Endothelial cell of umbilical vein (primary cell): Measurements from ENCODE around the gene PHKG1. TPM values are rescaled to one million over a fixed set of nuclear protein-coding genes. Genes with fewer than 3 reads are reported as not detected.
"Not testable (repeated sequence)": the region's sequence is repeated elsewhere in the genome, so short reads cannot be mapped to it uniquely, and the experiment has no call there.

ENCODE experiments used
- BruUV-seq: library from RNA; stranded (reverse); fragments of 400-500 nt; replicated peaks from 2 replicates; lab custom pipeline; 2021; lab: Mats Ljungman, UMichigan
- CTCF ChIA-PET: fragments of 300-600, 350-600 bp; sonication (Branson Sonifier 250); formaldehyde crosslinking; loops from one replicate; lab custom pipeline; 2021; ENCODE audit warnings: antibody characterized with exemption, inconsistent platforms; lab: Charles Lee
- POLR2A ChIA-PET: fragments of 300-600, 350-600 bp; sonication (Branson Sonifier 250); formaldehyde crosslinking; loops from one replicate; lab custom pipeline; 2021; ENCODE audit warnings: antibody characterized with exemption, inconsistent platforms; lab: Charles Lee
- DNase-seq: peaks from one replicate; pipeline ENCODE4 v3.0.0-alpha.2; 2011; ENCODE audit warnings: low read depth, low spot score
- FAIRE-seq: peaks from 2 replicates; lab custom pipeline; 2011; peaks lifted over from hg19 to GRCh38; lab: Jason Lieb, UNC
- H2AFZ ChIP-seq: 2 replicates; pipeline ENCODE4 v1.6.0; 2012; ENCODE audit warnings: low read depth, low read length, control low read depth, inconsistent platforms
- H3K27ac ChIP-seq: 2 replicates; pipeline ENCODE4 v1.5.1; 2011; ENCODE audit warnings: low read depth, mild to moderate bottlenecking, control low read depth, low read length, moderate library complexity; ENCODE audit not compliant: insufficient read depth
- H3K27me3 ChIP-seq, 2 experiments: 2 replicates each; pipeline versions ENCODE4 v1.6.0 to v1.6.1; 2011; ENCODE audit warnings: low read length in 2 of 2, mixed read lengths in 1 of 2; ENCODE audit not compliant: control insufficient read depth in 2 of 2, insufficient read depth in 2 of 2
- H3K36me3 ChIP-seq, 2 experiments: 2 replicates in 1 of 2; 3 replicates in 1 of 2; pipeline ENCODE4 v1.5.1; 2011; ENCODE audit warnings: low read length in 2 of 2, mild to moderate bottlenecking in 1 of 2, moderate library complexity in 1 of 2; ENCODE audit not compliant: control insufficient read depth in 2 of 2, insufficient read depth in 2 of 2; ENCODE audit errors: extremely low read depth in 1 of 2
- H3K4me1 ChIP-seq: 3 replicates; pipeline ENCODE4 v1.5.1; 2011; ENCODE audit warnings: mild to moderate bottlenecking, low read length; ENCODE audit not compliant: control insufficient read depth, insufficient read depth; ENCODE audit errors: extremely low read depth
- H3K4me2 ChIP-seq: 2 replicates; pipeline ENCODE4 v1.6.1; 2011; ENCODE audit warnings: low read length, control low read depth, mixed read lengths; ENCODE audit not compliant: insufficient read depth
- H3K4me3 ChIP-seq, 3 experiments: fragments of 200-600 bp in 1 of 3; sonication (generic), shearing (Covaris generic) in 1 of 3; replicated peaks in 1 of 3; 2 replicates each; pipeline ENCODE4 v1.5.1; 2011 to 2016; ENCODE audit warnings: control low read depth in 3 of 3, low read length in 3 of 3, mild to moderate bottlenecking in 2 of 3, inconsistent platforms in 1 of 3, low read depth in 1 of 3, moderate library complexity in 1 of 3; ENCODE audit not compliant: insufficient read depth in 1 of 3
- H3K79me2 ChIP-seq: 2 replicates; pipeline ENCODE4 v1.6.0; 2012; ENCODE audit warnings: low read length, inconsistent platforms; ENCODE audit not compliant: control insufficient read depth, insufficient read depth
- H3K9ac ChIP-seq: replicated peaks from 2 replicates; pipeline ENCODE3; 2011; ENCODE audit warnings: low read length, control low read depth; ENCODE audit not compliant: insufficient read depth; ENCODE audit errors: extremely low read depth
- H3K9me1 ChIP-seq: replicated peaks from 3 replicates; pipeline ENCODE4 v1.6.0; 2011; ENCODE audit warnings: mild to moderate bottlenecking, low read length; ENCODE audit not compliant: control insufficient read depth, insufficient read depth; ENCODE audit errors: extremely low read depth
- H3K9me3 ChIP-seq: replicated peaks from 2 replicates; pipeline ENCODE4 v1.5.1; 2012; ENCODE audit warnings: low read length, inconsistent platforms; ENCODE audit not compliant: control insufficient read depth, insufficient read depth
- H4K20me1 ChIP-seq: replicated peaks from 2 replicates; pipeline ENCODE3; 2011; ENCODE audit warnings: mild to moderate bottlenecking, low read length; ENCODE audit not compliant: control insufficient read depth, insufficient read depth; ENCODE audit errors: extremely low read depth
- EZH2 ChIP-seq: IDR thresholded peaks from 2 replicates; pipeline ENCODE4 v1.6.1; 2012; ENCODE audit warnings: borderline replicate concordance, low read depth, mild to moderate bottlenecking, moderate library complexity, low read length, inconsistent platforms; ENCODE audit not compliant: severe bottlenecking
- FOS ChIP-seq: IDR thresholded peaks from 2 replicates; pipeline ENCODE4 v1.6.1; 2011; ENCODE audit warnings: mild to moderate bottlenecking, low read length, moderate library complexity, borderline replicate concordance; ENCODE audit not compliant: insufficient read depth
- GATA2 ChIP-seq: IDR thresholded peaks from 2 replicates; pipeline ENCODE4 v1.7.0; 2011; ENCODE audit warnings: low read depth, mild to moderate bottlenecking, moderate library complexity, mixed read lengths, low read length; ENCODE audit not compliant: insufficient read length, insufficient read depth
- JUN ChIP-seq: IDR thresholded peaks from 2 replicates; pipeline ENCODE4 v1.6.1; 2011; ENCODE audit warnings: borderline replicate concordance, low read depth; ENCODE audit not compliant: insufficient read length, insufficient read depth
- MYC ChIP-seq: IDR thresholded peaks from one replicate; pipeline ENCODE4 v1.6.1; 2011; ENCODE audit warnings: mild to moderate bottlenecking, low read depth, low read length
- POLR2A ChIP-seq: IDR thresholded peaks from 2 replicates; pipeline ENCODE4 v1.6.1; 2012; ENCODE audit warnings: low read depth, mild to moderate bottlenecking, control low read depth, low read length
- POLR2AphosphoS5 ChIP-seq: IDR thresholded peaks from 2 replicates; pipeline ENCODE4 v1.6.1; 2012; ENCODE audit warnings: low read depth, mild to moderate bottlenecking, control low read depth, low read length, moderate library complexity; ENCODE audit not compliant: insufficient read depth
- dilution Hi-C: fragments of 300-500 bp; cut with MboI; formaldehyde crosslinking; loops from one replicate; pipeline ENCODE4 v1.15.0; 2019; ENCODE audit warnings: low sequenced_read_pairs; ENCODE audit not compliant: extremely low pct_ligation_motif_present
- intact Hi-C: fragments of 100-400 bp; cut with micrococcal nuclease; formaldehyde crosslinking; loops from one replicate; pipeline ENCODE4 v1.10.0; 2022
- polyA plus RNA-seq, 4 experiments: library from polyadenylated mRNA; depleted of rRNA in 3 of 4; stranded (reverse) in 3 of 4; unstranded in 1 of 4; fragments of >200 nt; gene quantifications; 2 replicates each; pipeline versions ENCODE4 v1.2.1 to v1.2.3, GENCODE V29; 2011 to 2012; ENCODE audit warnings: missing spikeins in 1 of 4
- total RNA-seq: library from RNA; stranded (reverse); gene quantifications from 2 replicates; pipeline ENCODE4 v1.2.3, GENCODE V29; 2021
- TF ChIP-seq, protein P1 (sequence below), 2 donors: IDR thresholded peaks; 1 replicate in 1 of 2; 2 replicates in 1 of 2; pipeline ENCODE4 v1.5.1; 2011; ENCODE audit warnings: low read length in 2 of 2, mild to moderate bottlenecking in 2 of 2, moderate library complexity in 2 of 2, control low read depth in 1 of 2, inconsistent platforms in 1 of 2, low read depth in 1 of 2; ENCODE audit not compliant: insufficient read depth in 1 of 2; ENCODE audit errors: extremely low read depth in 1 of 2
- TF ChIP-seq, protein P2 (sequence below): IDR thresholded peaks from 2 replicates; pipeline ENCODE4 v1.6.1; 2011; ENCODE audit not compliant: insufficient read depth, insufficient read length

PHKG1 gene
- total and polyA plus RNA-seq, 2 donors (not counting 3 experiments of a cell fraction or from before 2014, with no cell fraction given): 0.32 to 1.00 TPM

DNA sequence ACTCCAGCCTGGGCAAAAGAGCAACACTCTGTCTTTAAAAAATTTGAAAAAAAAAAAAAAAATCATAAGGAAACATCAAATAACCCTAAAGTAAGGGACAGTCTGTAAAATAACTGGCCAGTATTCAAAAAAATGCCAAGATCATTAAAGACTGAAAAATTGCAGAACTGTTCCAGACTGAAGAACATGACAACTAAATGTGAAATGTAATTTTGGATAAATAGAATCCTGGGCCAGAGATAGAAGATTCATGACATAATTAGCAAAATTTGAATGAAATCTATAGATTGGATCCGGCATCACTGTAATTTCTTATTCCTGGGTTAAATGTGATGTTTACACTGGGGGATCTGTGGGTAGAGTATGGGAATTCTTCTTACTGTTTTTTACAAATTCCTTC, 44.5 kb downstream of the PHKG1 start:
- Histone ChIP-seq H3K27me3 (no peaks in the 10 kb centered on the region), H4K20me1 (no peaks in the 10 kb centered on the region), H3K4me2 (no peak overlapping the region), H2AFZ (no peak overlapping the region), H3K4me1 (peaks cover 33% of the 10 kb centered on the region), H3K9ac (no peak overlapping the region), H3K9me3 (no peaks in the 10 kb centered on the region), H3K79me2 (peaks cover 30% of the 10 kb centered on the region), H3K27ac (peak overlapping the region; percentile 94), H3K4me3 (no peak overlapping the region), H3K9me1 (no peaks in the 10 kb centered on the region), H3K36me3 (peaks cover 2 to 3% of the 10 kb centered on the region in 2 experiments)
- no peak for FAIRE-seq
- TF ChIP-seq EZH2 (no peak), POLR2A (no peak), MYC (no peak), POLR2AphosphoS5 (no peak), GATA2 (no peak), JUN (no peak), FOS (no peak)
- TF ChIP-seq, protein P1, sequence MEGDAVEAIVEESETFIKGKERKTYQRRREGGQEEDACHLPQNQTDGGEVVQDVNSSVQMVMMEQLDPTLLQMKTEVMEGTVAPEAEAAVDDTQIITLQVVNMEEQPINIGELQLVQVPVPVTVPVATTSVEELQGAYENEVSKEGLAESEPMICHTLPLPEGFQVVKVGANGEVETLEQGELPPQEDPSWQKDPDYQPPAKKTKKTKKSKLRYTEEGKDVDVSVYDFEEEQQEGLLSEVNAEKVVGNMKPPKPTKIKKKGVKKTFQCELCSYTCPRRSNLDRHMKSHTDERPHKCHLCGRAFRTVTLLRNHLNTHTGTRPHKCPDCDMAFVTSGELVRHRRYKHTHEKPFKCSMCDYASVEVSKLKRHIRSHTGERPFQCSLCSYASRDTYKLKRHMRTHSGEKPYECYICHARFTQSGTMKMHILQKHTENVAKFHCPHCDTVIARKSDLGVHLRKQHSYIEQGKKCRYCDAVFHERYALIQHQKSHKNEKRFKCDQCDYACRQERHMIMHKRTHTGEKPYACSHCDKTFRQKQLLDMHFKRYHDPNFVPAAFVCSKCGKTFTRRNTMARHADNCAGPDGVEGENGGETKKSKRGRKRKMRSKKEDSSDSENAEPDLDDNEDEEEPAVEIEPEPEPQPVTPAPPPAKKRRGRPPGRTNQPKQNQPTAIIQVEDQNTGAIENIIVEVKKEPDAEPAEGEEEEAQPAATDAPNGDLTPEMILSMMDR (IDR thresholded peaks at IDR 0.05; ENCODE audit: extremely low read depth in 1 of 2, insufficient read depth in 1 of 2, low read depth in 1 of 2, low read length in 2 of 2): no peak
- TF ChIP-seq, protein P2, sequence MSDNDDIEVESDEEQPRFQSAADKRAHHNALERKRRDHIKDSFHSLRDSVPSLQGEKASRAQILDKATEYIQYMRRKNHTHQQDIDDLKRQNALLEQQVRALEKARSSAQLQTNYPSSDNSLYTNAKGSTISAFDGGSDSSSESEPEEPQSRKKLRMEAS: no peak
- DNase-seq: no peak
- ChIA-PET POLR2A (no interaction called here), CTCF (no interaction called here)
- intact Hi-C loops (no loop called here), dilution Hi-C loops (no loop called here)
- BruUV-seq: no TSS peak

DNA sequence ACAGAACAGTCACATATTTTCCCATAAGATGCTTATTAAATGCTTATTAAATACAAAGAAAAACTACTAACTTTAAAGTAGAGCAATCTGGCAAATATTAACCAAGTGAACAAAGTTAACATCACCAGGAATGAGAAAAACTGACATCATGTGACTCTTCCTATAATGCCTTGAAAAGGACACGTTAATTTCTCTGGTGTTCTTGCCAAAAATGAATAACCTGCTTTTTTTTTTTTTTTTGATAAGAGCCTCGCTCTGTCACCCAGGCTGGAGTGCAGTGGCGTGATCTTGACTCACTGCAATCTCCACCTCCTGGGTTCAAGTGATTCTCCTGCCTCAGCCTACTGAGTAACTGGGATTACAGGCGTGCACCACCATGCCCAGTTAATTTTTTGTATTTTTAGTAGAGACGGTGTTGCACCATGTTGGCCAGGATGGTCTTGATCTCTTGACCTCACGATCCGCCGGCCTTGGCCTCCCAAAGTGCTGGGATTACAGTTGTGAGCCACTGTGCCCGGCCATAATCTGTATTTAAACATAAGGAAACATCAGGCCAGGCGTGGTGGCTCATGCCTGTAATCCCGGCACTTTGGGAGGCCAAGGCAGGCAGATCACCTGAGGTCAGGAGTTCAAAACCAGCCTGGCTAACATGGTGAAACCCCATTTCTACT, 45.2 kb downstream of the PHKG1 start:
- CTCF ChIA-PET: interaction anchor here (0.6 to 1.5 kb wide), 5 partner anchors 13 to 43 kb away, joined by 3 to 8 read pairs (median 4); no protein-coding TSS in a partner anchor
- peaks cover 26% of the 10 kb centered on the region for H3K4me1 ChIP-seq
- peak overlapping the region in 1 of 3 experiments; percentile 15 for H3K4me3 ChIP-seq
- H3K36me3 ChIP-seq, H3K9me3 ChIP-seq, BruUV-seq, FAIRE-seq, H4K20me1 ChIP-seq, H2AFZ ChIP-seq, H3K9me1 ChIP-seq, DNase-seq, dilution Hi-C loops, intact Hi-C loops, H3K27me3 ChIP-seq: not testable (repeated sequence)
- H3K79me2 ChIP-seq: peaks cover 23% of the 10 kb centered on the region
- peak overlapping the region; percentile 94 for H3K27ac ChIP-seq
- H3K4me2 ChIP-seq: peak overlapping the region; percentile 48
- H3K9ac ChIP-seq: peak overlapping the region; percentile 80
- POLR2A ChIA-PET: interaction anchor here (0.6 kb wide), 1 partner anchor 23 kb away, joined by 3 read pairs; no protein-coding TSS in a partner anchor
